ENCODE data around the gene SPEF2. TPM values are rescaled to one million over a fixed set of nuclear protein-coding genes. Genes with fewer than 3 reads are reported as not detected.

The SPEF2 gene
- total RNA-seq, 1 donor from 2014 or later = 10.8 TPM

DNA sequence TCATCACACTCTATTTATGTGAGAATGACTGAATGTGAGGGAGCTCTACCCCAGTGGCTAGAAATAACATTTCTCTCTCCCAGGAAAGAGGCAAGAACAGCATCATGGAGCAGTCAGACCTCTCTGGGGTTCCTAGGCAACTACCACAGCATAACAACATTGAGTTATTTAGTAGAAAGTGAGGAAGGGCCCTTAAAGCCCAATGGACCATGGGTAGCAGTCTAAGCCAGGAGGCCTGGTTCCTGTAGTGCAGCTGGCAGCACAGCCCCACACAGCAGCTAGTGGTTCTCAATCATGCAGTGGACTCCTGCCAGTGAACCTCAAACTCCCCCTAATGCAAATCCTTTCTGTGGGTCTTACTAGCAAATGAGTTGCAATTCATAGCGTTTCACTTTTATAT lies 55.3 kb downstream of the SPEF2 start:
- H3K4me1 ChIP-seq = no peaks in the 10 kb centered on the region
- no peak overlapping the region for H3K27ac ChIP-seq
- no peak for TF ChIP-seq POLR2AphosphoS5 (IDR thresholded peaks at IDR 0.05; ENCODE audit: insufficient read depth in 1 of 2, low read depth in 1 of 2)
- TF ChIP-seq POLR2A (IDR thresholded peaks at IDR 0.05) = no peak
- TF ChIP-seq CTCF (IDR thresholded peaks at IDR 0.05) = no peak
- no peaks in the 10 kb centered on the region for H3K27me3 ChIP-seq
- no peak overlapping the region for H3K4me3 ChIP-seq
- no peaks in the 10 kb centered on the region for H3K36me3 ChIP-seq
- DNase-seq (ENCODE audit: extremely low spot score in 2 of 2) = no peak
- intact Hi-C loops (cut with DNase I) = no loop called here
- no peaks in the 10 kb centered on the region for H3K9me3 ChIP-seq

DNA sequence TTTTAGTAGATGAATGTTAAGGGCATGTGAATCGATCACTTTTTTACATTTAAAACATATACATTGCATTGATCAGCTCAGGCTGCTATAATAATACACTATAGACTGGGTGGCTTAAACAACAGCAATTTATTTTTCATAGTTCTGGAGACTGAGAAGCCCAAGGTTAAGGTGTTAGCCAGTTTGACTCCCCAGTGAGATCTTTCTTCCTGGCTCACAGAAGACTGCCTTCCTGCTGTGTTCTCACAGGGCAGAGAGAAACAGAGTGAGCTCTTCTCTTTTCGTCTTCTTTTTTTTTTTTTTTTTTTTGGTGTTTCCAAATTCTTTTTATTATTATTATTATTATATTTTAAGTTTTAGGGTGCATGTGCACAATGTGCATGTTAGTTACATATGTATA lies 56.4 kb downstream of the SPEF2 start:
- TF ChIP-seq POLR2A (IDR thresholded peaks at IDR 0.05) (no peak), POLR2AphosphoS5 (IDR thresholded peaks at IDR 0.05; ENCODE audit: insufficient read depth in 1 of 2, low read depth in 1 of 2) (no peak), CTCF (IDR thresholded peaks at IDR 0.05) (no peak)
- intact Hi-C loops (cut with DNase I) = no loop called here
- no peak overlapping the region for H3K27ac ChIP-seq

GRCh38 chr5:35675392-35675791 lies 57.7 kb downstream of the SPEF2 start:
- DNase-seq (ENCODE audit: extremely low spot score in 2 of 2) = no peak
- TF ChIP-seq POLR2A (IDR thresholded peaks at IDR 0.05) (no peak), POLR2AphosphoS5 (IDR thresholded peaks at IDR 0.05; ENCODE audit: insufficient read depth in 1 of 2, low read depth in 1 of 2) (no peak), CTCF (IDR thresholded peaks at IDR 0.05) (no peak)

More for the DNA sequence above, 56.4 kb downstream of the SPEF2 start:
- Histone ChIP-seq H3K9me3 (no peaks in the 10 kb centered on the region), H3K4me3 (no peak overlapping the region), H3K36me3 (no peaks in the 10 kb centered on the region), H3K4me1 (no peaks in the 10 kb centered on the region), H3K27me3 (no peaks in the 10 kb centered on the region)
- DNase-seq (ENCODE audit: extremely low spot score in 2 of 2) = no peak

DNA sequence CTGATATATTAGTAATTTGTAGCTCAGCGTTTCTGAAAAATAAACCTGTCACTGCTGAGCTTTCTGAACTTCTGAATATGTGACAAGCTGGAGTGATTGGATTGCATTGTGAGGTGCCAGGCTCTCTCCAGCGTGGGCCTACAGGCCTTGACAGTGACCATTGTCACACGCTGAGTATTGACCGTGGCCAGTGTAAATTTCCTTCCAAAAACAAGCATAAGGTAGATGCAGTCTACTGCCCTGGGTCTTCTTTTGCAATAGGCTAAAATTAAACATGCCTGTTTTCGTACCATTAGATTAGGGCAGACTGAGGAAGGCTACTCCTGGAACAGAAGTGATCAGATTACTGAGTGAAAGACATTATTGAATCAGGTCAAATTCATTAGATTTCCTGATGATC lies 60.2 kb downstream of the SPEF2 start:
- no peak for DNase-seq (ENCODE audit: extremely low spot score in 2 of 2)
- Histone ChIP-seq H3K27ac (no peak overlapping the region), H3K4me1 (no peaks in the 10 kb centered on the region), H3K27me3 (no peaks in the 10 kb centered on the region), H3K4me3 (no peak overlapping the region), H3K36me3 (no peaks in the 10 kb centered on the region), H3K9me3 (no peaks in the 10 kb centered on the region)
- TF ChIP-seq POLR2AphosphoS5 (IDR thresholded peaks at IDR 0.05; ENCODE audit: insufficient read depth in 1 of 2, low read depth in 1 of 2) (no peak), POLR2A (IDR thresholded peaks at IDR 0.05) (no peak), CTCF (IDR thresholded peaks at IDR 0.05) (no peak)
- intact Hi-C loops (cut with DNase I) = no loop called here

More at GRCh38 chr5:35675392-35675791, 57.7 kb downstream of the SPEF2 start:
- Histone ChIP-seq H3K27ac (no peak overlapping the region), H3K4me3 (no peak overlapping the region), H3K4me1 (no peaks in the 10 kb centered on the region), H3K27me3 (no peaks in the 10 kb centered on the region), H3K9me3 (no peaks in the 10 kb centered on the region), H3K36me3 (no peaks in the 10 kb centered on the region)
- intact Hi-C loops (cut with DNase I) = no loop called here

- Histone ChIP-seq H3K27ac (no peak overlapping the region), H3K36me3 (no peaks in the 10 kb centered on the region), H3K4me1 (no peaks in the 10 kb centered on the region), H3K4me3 (no peak overlapping the region), H3K9me3 (no peaks in the 10 kb centered on the region), H3K27me3 (no peaks in the 10 kb centered on the region)
- intact Hi-C loops (cut with DNase I) = no loop called here
- DNase-seq (ENCODE audit: extremely low spot score in 2 of 2) = no peak
- TF ChIP-seq POLR2AphosphoS5 (IDR thresholded peaks at IDR 0.05; ENCODE audit: insufficient read depth in 1 of 2, low read depth in 1 of 2) (no peak), POLR2A (IDR thresholded peaks at IDR 0.05) (no peak), CTCF (IDR thresholded peaks at IDR 0.05) (no peak)
These were observed 61.0 kb downstream of the SPEF2 start for GRCh38 chr5:35678661-35679060.

All from vagina (tissue), 2 donors.